ENCODE results near the gene PRAMEF10. TPM values are rescaled to one million over a fixed set of nuclear protein-coding genes. Genes with fewer than 3 reads are reported as not detected.
"Not testable (repeated sequence)": the region's sequence is repeated elsewhere in the genome, so short reads cannot be mapped to it uniquely, and the experiment has no call there.

Gene PRAMEF10, protein sequence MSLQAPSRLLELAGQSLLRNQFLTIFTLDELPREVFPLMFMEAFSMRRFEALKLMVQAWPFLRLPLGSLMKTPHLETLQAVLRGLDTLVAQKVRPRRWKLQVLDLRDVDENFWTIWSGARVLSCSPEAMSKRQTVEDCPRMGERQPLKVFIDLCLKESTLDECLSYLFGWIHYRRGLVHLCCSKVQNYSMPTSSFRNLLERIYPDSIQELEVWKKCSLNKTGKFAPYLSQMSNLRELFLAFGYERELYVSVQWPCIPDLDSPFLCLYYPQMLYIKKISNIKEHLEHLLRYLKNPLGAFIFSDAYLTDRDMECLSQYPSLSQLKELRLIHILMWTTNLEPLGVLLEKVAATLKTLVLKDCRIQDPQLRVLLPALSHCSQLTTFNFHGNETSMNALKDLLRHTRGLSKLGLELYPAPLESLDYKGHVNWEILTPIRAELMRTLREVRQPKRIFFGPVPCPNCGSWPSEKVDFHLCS
- total RNA-seq: not detected
- long read RNA-seq: 0 reads

DNA sequence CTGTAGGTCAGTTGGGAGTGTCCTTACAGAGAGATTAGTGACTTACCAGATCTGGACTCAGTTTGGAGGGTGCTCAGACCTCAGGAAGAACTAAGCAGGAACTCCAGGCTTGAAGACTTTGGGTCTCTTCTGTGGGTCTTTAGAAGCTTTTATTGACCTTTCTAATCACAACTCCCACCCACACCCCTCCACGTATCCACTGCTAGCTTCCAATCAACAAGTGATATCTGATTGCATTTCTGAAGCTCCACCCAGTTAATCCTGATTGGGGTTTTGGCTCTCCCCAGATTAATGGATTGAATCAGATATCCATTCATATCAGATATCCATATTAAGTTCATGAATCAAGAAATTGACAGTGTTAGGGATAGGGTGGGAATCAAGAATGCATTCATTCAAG is at the start of gene PRAMEF10:
TSS of gene PRAMEF10 (minus strand) at position 101 of the 400 bp plus-strand sequence. CDS start 2,423 bp downstream, outside the sequence.
- DNase-seq; intact Hi-C loops (cut with DNase I); ATAC-seq (ENCODE audit: poor library complexity): not testable (repeated sequence)

DNA sequence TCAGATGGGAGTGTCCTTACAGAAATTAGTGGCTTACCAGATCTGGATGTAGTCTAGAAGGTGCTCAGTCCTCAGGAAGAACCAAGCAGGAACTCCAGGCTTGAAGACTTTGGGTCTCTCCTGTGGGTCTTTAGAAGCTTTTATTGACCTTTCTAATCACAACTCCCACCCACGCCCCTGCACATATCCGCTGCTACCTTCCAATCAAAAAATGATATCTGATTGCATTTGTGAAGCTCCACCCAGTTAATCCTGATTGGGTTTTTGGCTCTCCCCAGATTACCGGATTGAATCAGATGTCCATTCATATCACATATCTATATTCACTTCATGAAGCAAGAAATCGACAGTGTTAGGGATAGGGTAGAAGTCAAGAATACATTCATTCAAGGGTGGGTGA is 49.4 kb upstream of the PRAMEF10 start, which contains the start of gene PRAMEF6:
TSS of gene PRAMEF6 (minus strand) at position 101 of the 400 bp plus-strand sequence. CDS start 5,062 bp downstream, outside the sequence.
- intact Hi-C loops (cut with DNase I); DNase-seq; ATAC-seq (ENCODE audit: poor library complexity): not testable (repeated sequence)

DNA sequence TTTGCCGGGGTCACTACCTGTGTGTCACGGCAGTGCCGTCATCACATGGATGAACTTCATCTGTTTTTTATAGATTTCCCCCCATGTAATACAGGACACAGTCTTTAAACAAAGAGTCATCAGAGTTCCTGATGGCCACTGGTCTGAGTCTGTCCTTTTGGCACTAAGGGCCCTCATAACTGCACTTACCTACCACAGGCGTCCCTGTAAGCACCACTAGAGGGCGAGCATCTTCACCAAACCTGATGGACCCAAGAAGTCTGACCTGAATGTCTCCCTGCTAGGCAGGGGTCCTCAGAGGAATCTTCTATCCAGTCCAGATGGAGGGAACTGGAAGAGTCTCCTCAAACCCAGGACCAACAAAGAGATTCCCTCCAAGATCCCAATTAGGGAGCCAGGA is 26.3 kb upstream of the PRAMEF10 start:
- ATAC-seq (ENCODE audit: poor library complexity); intact Hi-C loops (cut with DNase I); DNase-seq: not testable (repeated sequence)

DNA sequence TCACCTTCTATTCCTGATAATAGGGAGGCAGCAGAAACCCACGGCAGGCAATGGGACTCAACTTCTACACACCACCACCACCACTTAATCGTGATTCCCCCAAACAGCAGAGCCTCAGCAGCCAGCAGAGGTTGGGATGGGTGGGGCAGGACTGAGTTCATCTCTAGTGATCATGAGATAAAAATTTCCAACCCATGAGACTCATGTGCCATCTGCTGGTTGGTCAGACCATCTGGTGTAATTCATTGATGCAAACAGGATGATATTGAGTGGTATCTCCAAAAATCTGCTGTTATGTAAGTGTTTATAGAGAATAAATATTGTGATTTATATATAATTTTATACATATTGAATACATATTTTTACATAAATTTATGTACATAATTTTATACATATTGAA is 23.7 kb upstream of the PRAMEF10 start:
- ATAC-seq (ENCODE audit: poor library complexity); intact Hi-C loops (cut with DNase I); DNase-seq: not testable (repeated sequence)

DNA sequence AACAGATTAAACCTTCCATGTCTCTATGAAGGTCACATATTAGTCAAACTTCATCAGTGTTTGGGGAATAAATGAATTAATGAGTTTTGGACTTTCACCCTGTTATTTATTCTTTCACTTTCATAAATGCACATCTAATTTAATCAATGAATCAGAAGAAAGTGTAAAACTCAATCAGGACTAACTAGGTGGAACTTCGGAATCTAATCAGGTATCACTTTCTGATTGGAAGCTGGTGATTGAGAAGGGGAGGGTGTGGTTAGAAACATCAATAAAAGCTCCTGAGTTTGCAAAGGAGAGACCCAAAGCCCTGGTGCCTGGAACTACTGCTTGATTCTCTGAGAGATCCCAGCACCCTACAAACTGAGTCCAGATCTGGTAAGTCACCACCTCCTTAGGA is 18.2 kb upstream of the PRAMEF10 start, which contains the start of gene PRAMEF7:
TSS of gene PRAMEF7 (plus strand) at position 301 of the 400 bp plus-strand sequence. CDS start 1,083 bp downstream, outside the sequence.
- intact Hi-C loops (cut with DNase I); DNase-seq; ATAC-seq (ENCODE audit: poor library complexity): not testable (repeated sequence)

DNA sequence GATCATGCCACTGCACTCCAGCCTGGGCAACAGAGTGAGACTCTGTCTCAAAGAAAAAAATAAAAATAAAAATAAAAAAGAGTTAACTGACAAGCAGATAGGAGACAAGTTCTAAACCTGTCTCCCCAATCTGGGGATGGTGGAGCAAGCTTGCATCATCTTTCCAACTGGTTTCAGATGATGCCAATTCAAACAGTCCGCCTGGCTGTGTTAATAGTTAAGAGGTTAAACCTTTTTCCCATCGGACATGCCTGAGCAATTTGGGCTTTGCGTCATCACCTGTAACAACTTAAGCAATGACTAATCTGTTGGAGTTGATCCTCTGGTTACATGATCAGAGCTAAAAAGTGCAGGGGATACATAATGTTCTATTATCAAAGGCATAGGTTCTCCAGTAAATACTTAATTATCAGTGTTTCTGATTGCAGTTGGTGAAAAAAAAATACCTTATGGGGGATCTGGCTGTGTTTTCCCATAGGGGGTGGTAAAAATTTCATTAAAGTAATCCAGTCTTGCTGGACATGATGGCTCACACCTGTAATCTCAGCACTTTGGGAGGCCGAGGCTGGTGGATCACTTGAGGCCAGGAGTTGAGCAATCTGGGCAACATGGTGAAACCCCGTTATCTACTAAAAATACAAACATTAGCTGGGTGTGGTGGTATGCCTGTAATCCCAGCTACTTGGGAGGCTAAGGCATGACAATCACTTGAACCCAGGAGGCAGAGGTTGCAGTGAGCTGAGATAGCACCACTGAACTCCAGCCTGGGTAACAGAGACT is 5.9 kb upstream of the PRAMEF10 start:
- ATAC-seq (ENCODE audit: poor library complexity); DNase-seq; intact Hi-C loops (cut with DNase I): not testable (repeated sequence)

DNA sequence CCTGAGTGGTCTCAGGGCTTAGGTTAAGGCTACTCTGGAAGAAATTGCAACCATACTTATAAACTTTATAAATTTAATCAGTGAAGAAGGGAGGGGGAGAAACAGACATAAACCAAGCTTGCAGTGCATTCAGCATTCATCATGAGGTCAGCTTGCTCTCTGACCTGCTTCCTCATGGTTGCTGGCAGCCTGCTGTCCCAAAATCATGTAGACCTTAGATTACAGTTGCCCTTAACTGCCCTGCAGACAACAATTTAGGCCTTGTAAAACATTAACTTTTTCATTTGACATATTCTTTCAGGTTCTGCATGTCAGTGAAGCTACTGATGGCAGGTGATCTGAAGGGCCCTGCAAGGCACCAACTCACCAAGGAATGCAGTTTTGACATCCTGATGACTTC is 1.1 kb upstream of the PRAMEF10 start:
- DNase-seq; ATAC-seq (ENCODE audit: poor library complexity); intact Hi-C loops (cut with DNase I): not testable (repeated sequence)

DNA sequence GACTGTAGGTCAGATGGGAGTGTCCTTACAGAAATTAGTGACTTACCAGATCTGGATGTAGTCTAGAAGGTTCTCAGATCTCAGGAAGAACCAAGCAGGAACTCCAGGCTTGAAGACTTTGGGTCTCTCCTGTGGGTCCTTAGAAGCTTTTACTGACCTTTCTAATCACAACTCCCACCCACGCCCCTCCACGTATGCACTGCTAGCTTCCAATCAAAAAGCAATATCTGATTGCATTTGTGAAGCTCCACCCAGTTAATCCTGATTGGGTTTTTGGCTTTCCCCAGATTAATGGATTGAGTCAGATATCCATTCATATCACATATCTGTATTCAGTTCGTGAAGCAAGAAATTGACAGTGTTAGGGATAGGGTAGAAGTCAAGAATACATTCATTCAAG is 12.0 kb downstream of the PRAMEF10 start, which contains the start of gene PRAMEF4:
TSS of gene PRAMEF4 (minus strand) at position 101 of the 400 bp plus-strand sequence. CDS start 2,807 bp downstream, outside the sequence.
- ATAC-seq (ENCODE audit: poor library complexity); intact Hi-C loops (cut with DNase I); DNase-seq: not testable (repeated sequence)

DNA sequence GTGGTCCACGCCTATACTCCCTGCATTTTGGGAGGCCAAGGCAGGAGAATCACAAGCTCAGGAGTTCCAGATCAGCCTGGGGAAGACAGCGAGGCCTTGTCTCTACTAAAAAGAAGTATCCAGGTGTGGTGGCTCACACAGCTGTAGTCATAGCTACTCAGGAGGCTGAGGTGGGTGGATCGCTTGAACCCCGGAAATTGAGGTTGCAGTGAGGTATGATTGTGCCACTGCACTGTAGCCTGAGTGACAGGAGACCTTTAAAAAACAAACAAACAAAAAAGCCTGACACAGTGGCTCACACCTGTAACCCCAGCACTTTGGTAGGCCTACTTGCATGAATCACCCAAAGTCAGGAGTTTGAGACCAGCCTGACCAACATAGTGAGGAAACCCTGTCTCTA is 19.6 kb downstream of the PRAMEF10 start:
- intact Hi-C loops (cut with DNase I); ATAC-seq (ENCODE audit: poor library complexity); DNase-seq: not testable (repeated sequence)

DNA sequence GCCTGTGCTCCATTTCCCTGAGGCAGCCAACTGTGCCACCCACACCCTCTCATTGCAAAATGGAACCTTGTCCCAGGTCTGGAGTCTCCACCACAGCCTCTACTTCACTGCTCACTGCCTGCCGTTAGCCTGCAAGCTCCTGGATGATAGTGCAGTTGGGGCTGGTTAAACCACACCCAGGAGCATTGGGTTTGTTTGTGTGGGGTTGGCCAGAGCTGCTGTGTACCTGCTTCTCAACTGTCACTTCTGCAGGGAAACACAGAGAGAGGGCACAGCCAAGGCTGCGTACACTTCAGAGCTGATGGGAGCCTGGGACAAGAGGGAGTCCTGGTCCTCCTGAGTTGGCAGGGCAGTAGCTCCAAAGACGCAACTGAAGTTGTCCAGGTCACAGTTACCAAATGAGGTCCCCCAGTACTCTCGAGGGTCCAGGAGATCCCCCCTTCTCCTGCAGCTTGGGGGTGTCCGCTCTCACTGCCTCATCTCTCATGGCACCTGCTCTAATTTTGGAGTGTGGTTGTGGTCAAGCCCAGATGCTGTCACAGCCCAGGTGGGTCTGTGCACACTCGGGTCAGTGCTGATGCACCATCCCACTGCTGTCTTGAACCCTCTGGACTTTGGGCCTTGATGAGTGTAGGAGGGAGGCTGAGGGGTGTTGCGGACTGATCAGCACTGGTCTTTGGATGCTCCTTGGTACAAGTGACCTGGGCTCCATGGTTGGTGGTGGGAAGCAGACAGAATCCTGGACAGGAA is 34.8 kb downstream of the PRAMEF10 start:
- intact Hi-C loops (cut with DNase I); DNase-seq; ATAC-seq (ENCODE audit: poor library complexity): not testable (repeated sequence)

DNA sequence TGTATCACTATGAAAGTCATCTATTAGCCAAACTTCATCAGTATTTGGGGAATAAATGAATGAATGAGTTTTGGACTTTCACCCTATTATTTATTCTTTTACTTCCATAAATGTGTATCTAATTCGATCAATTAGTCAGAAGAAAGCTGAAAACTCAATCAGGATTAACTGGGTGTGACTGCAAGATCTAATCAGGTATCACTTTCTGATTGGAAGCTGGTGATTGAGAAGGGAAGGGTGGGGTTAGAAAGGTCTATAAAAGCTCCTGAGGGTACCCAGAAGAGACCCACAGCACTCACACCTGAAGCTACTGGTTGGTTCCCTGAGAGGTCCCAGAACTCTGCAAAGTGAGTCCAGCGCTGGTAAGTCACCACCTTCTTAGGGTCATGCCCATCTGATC is 41.3 kb downstream of the PRAMEF10 start, which contains the start of gene PRAMEF2:
TSS of gene PRAMEF2 (plus strand) at position 301 of the 400 bp plus-strand sequence. CDS start 1,924 bp downstream, outside the sequence.
- intact Hi-C loops (cut with DNase I); ATAC-seq (ENCODE audit: poor library complexity); DNase-seq: not testable (repeated sequence)

DNA sequence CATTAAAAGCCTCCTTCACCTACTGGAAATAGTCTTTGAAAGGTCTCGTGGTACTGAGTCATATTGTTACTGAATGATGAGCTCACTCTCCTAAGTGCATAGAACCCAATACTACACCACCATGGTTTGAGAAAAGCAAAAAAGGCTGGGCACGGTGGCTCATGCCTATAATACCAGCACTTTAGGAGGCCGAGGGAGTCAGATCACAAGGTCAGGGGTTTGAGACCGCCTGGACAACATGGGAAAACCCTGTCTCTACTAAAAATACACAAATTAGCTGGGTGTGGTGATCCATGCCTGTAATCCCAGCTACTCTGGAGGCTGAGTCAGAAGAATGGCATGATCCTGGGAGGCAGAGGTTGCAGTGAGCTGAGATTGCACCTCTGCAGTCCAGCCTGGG is 46.3 kb downstream of the PRAMEF10 start:
- intact Hi-C loops (cut with DNase I): no loop called here
- ATAC-seq (ENCODE audit: poor library complexity): no peak

DNA sequence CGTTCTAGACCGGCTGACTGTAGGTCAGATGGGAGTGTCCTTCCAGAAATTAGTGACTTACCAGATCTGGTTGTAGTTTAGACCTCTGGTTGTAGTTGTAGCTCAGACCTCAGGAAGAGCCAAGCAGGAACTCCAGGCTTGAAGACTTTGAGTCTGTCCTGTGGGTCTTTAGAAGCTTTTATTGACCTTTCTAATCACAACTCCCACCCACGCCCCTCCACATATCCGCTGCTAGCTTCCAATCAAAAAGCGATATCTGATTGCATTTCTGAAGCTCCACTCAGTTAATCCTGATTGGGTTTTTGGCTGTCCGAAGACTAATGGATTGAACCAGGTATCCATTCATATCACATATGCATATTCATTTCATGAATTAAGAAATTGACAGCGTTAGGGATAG is 49.5 kb downstream of the PRAMEF10 start, which contains the start of gene HNRNPCL1:
TSS of gene HNRNPCL1 (minus strand) at position 101 of the 400 bp plus-strand sequence. CDS start 431 bp downstream, outside the sequence.
- DNase-seq; ATAC-seq (ENCODE audit: poor library complexity); intact Hi-C loops (cut with DNase I): not testable (repeated sequence)

More for the DNA sequence above, 46.3 kb downstream of the PRAMEF10 start:
- no peak for DNase-seq

Other genes with a start within 250 kb of the PRAMEF10 start
- not detected for gene AADACL3, start 182.2 kb downstream of the PRAMEF10 start, total RNA-seq
- not detected for gene CFAP107, start 152.1 kb downstream of the PRAMEF10 start, total RNA-seq
- gene PRAMEF12, start 124.5 kb downstream of the PRAMEF10 start, total RNA-seq: not detected
- gene PRAMEF1, start 106.9 kb downstream of the PRAMEF10 start, total RNA-seq: not detected
- gene PRAMEF11, start 66.9 kb downstream of the PRAMEF10 start, total RNA-seq: not detected
- gene HNRNPCL1, start 49.5 kb downstream of the PRAMEF10 start, total RNA-seq: not detected
- gene PRAMEF2, start 41.2 kb downstream of the PRAMEF10 start, total RNA-seq: not detected
- not detected for gene PRAMEF4, start 12.1 kb downstream of the PRAMEF10 start, total RNA-seq
- gene PRAMEF7, start 18.3 kb upstream of the PRAMEF10 start, total RNA-seq: not detected
- gene PRAMEF6, start 49.3 kb upstream of the PRAMEF10 start, total RNA-seq: not detected
- not detected for gene PRAMEF27, start 158.3 kb upstream of the PRAMEF10 start, total RNA-seq
- gene HNRNPCL3, start 162.5 kb upstream of the PRAMEF10 start, total RNA-seq: not detected
- not detected for gene PRAMEF25, start 172.5 kb upstream of the PRAMEF10 start, total RNA-seq
- not detected for gene HNRNPCL2, start 218.6 kb upstream of the PRAMEF10 start, total RNA-seq